ENCODE measurements around the gene ELFN1. TPM values are rescaled to one million over a fixed set of nuclear protein-coding genes. Genes with fewer than 3 reads are reported as not detected.

ELFN1 gene
- total and polyA plus RNA-seq, 9 of the 15 experiments (the other 6 are each of a cell fraction or from before 2014, with no cell fraction given), result 0.04 to 0.64 (median 0.18) TPM; not detected in 2

DNA sequence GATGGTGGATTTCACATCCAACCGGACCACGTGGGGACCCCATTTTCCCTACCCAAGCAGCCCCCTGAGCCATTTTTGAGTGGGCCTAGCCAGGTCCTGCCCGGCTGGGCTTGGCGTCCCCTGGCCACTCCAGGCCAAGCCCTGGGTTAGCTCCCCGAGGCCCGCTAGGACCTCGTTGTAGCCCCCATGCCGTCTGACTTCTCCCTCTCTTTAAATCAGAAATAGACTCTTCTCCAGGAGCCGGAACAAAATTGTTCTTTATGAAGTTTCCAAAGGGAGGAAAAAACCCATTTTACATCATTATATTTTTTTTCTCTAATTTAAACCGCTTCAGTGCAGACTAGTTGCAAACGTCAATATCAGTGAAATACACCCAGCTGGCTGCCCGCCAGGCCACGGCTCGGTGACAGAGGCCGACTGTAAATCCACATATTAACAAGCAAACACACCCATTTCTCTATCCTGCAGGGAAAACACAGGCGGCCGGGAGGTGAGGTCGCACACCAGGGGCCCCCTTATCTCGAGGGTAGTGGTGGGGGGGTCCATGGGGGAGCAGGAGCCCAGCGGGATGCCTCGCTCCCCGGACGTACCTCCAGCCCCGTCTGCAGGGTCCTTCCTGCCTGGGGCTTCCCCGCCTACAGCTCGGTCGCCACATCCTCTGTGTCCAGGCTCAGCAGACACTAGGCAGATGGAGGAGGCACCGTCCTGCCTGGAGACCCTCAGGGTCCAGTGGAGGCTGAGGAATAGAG is 72.7 kb downstream of the ELFN1 start (continued):
- TF ChIP-seq, protein P1, sequence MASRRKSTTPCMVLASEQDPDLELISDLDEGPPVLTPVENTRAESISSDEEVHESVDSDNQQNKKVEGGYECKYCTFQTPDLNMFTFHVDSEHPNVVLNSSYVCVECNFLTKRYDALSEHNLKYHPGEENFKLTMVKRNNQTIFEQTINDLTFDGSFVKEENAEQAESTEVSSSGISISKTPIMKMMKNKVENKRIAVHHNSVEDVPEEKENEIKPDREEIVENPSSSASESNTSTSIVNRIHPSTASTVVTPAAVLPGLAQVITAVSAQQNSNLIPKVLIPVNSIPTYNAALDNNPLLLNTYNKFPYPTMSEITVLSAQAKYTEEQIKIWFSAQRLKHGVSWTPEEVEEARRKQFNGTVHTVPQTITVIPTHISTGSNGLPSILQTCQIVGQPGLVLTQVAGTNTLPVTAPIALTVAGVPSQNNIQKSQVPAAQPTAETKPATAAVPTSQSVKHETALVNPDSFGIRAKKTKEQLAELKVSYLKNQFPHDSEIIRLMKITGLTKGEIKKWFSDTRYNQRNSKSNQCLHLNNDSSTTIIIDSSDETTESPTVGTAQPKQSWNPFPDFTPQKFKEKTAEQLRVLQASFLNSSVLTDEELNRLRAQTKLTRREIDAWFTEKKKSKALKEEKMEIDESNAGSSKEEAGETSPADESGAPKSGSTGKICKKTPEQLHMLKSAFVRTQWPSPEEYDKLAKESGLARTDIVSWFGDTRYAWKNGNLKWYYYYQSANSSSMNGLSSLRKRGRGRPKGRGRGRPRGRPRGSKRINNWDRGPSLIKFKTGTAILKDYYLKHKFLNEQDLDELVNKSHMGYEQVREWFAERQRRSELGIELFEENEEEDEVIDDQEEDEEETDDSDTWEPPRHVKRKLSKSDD (conservative IDR thresholded peaks at IDR 0.05; ENCODE audit: low read length), result no peak
- TF ChIP-seq, protein P2, sequence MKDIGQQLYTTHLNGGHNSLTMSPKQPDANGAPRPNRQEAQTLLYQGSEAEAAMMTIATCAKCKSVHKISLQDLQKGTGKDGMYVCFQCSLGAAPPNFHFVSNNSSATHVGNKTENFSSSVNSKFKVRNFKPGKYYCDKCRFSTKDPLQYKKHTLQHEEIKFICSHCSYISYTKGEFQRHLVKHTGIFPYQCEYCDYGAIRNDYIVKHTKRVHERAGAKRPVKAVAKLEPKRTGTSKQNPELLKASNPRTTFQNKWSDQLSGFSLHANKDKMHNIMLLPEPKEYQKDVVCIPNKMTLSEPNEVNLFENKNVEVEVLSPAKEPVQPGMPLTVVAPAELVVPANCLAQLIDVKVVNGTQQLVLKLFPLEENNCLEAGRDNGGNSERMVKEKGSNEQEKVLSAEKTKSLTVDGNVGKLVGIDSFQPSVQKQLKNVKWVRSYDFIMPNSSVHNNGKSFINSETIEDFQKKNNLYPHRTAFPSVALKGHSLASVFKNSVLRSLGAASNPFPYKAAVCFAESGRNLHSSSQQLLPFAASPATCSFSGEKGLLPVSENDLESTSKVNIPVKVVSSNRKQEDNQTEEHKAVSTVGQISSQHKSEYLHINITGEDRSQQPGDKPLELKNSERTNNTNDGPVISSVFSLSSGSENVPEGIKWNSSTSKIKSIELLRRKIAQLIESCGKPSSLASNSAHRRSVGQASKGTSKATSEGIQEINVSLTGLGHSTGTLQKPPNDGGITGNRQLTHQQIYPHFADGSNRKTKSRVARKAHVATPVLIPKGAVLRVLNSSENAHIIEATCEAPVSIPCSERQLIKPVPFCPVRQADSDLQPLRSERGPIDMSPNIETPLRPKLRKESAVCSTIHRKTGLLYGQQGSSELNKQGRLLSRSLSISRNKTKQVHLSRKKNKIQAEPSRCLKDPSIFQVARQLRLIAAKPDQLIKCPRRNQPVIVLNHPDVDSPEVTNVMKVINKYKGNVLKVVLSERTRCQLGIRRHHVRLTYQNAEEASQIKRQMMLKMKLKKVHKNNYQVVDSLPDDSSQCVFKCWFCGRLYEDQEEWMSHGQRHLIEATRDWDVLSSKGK (CRISPR knock-in tag; IDR thresholded peaks at IDR 0.05), result no peak
- TF ChIP-seq, protein P3, sequence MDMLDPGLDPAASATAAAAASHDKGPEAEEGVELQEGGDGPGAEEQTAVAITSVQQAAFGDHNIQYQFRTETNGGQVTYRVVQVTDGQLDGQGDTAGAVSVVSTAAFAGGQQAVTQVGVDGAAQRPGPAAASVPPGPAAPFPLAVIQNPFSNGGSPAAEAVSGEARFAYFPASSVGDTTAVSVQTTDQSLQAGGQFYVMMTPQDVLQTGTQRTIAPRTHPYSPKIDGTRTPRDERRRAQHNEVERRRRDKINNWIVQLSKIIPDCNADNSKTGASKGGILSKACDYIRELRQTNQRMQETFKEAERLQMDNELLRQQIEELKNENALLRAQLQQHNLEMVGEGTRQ (CRISPR knock-in tag; IDR thresholded peaks at IDR 0.05), result peak; percentile 35; the same call in 1 of the 2 replicates
